Stimulated activated CD4-positive, alpha-beta T cell treated with anti-CD3 and anti-CD28 coated beads, Interleukin-1b, Interleukin-23, amount 100 ng/mL, for 4 hours (primary cell): ENCODE results near the gene DAZAP1.
"Not testable (repeated sequence)": the region's sequence is repeated elsewhere in the genome, so short reads cannot be mapped to it uniquely, and the experiment has no call there.

ENCODE experiments used
- DNase-seq, 2 donors: peaks; one replicate each; pipeline ENCODE4 v3.0.0-alpha.2; 2020; ENCODE audit warnings: low read depth in 2 of 2

Gene DAZAP1

GRCh38 chr19:1471515-1472160, 64.3 kb downstream of the DAZAP1 start:
- no peak for DNase-seq

- DNase-seq, result no peak
Observed at GRCh38 chr19:1472231-1473084, 65.1 kb downstream of the DAZAP1 start.

DNA sequence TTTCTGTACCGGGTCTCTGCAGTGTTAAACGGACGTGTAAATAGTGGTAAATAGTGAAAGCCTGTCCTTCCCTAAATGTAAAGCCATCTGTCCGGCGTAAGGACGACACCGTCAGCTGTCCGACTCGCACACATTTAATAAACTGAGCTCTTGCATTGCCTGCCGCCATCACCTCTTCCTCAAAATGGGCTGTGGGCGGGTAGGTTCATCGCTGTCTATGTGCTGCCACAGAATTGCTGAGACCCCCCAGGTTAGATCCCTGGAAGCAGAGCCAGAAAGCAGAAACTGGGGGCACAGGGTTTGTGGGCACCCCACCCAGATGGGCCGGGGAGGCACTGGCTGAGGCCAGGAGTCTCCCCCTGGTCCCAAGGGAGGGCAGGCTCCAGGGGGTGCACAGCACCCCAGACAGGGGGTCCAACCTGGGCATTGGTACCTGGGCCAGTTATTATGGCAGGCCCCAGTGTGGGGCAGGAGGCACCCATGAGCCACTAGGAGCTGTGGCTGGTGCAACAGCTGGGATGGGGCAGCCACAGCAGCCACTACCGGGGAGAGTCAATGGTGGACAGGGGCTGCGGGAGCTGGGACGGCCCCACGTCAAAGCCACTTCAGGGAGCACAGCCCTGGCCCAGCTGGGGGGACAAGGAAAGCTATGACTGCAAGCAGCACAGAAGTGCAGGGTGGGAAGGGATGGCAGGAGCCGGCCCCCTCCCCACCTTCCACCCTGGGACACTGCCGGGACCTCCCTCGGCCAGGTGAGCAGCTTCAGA, 65.9 kb downstream of the DAZAP1 start:
- no peak for DNase-seq

DNA sequence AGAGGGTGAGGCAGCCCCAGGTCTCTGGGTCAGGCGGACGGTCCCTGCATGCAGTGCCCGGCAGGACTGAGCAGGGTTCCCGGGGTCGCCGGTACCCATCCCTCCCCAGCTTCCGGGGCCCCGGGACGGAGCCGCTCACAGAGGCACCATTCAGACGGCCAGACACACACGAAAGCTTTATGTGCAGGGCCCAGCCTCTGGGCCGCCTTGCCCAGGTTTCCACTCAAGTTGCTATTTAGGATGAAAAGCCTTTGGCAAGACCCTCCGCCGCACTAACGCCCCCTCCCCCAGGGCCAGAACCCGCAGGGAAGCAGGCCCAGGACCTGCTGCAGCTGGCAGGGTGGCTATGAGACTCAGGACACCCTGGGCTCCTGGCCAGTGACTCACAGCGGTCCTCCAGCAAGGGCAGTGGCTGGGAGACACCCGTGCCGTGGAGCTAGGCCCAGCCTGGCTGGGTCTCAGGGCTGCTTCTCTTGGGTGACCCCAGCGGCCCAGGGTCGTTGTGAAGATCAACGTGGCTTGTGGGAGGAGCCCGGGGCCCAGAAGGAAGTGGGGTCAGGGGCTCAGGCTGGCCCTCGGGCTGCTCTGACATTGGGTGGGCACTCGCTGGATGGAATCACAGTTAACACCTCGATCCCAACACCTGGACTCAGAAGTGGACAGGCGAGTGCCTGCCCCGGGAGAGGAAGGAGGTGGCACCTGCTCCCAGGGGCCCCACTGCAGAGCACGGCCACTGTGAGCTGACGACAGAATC, 66.8 kb downstream of the DAZAP1 start:
- no peak for DNase-seq

GRCh38 chr19:1474765-1475351, 67.5 kb downstream of the DAZAP1 start:
- DNase-seq, result no peak

GRCh38 chr19:1475751-1476437, 68.5 kb downstream of the DAZAP1 start:
- no peak for DNase-seq

DNA sequence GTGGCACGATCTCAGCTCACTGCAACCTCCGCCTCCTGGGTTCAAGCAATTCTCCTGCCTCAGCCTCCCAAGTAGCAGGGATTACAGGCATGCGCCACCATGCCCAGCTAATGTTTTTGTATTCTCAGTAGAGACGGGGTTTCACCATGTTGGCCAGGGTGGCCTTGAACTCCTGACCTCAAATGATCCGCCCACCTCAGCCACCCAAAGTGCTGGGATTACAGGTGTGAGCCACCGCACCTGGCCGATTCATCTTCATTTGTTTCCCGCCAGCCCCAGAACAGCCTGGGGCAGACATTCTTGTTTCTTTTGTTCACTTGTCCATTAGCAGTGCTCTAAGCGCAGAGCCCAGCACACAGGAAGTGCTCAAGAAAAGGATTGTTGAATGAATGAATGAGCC, 69.7 kb downstream of the DAZAP1 start:
- not testable (repeated sequence) for DNase-seq

- DNase-seq, result peak; percentile 85 to 91
Observed at GRCh38 chr19:1478934-1479707, 71.7 kb downstream of the DAZAP1 start, which contains the start of gene C19orf25. Gene C19orf25 (minus strand): TSS chr19:1479215. CDS start chr19:1478903, 312 bp downstream.

- no peak for DNase-seq
Observed at GRCh38 chr19:1481224-1481892, 74.0 kb downstream of the DAZAP1 start.

DNA sequence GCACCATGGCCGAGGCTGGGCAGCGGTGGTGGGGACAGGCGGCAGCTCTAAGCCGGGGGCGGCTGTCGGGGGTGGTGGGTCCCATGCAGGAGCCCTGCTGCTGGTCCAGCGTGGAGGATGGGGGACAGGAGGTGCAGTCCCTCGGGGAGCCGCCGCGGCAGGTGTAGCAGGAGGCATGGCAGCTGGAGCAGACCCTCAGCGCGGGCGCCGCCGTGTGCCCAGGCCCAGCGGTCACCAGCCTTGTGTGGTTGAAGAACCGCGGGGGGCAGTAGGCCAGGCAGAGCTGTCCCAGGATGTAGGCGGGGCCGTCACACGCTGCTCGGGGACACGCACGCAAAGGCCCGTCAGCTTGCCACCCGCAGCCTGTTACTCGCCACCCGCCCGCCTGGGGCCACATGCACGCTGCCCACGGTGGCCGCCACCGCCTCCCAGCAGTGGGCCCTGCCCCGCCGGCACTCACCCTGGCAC, 74.5 kb downstream of the DAZAP1 start:
- no peak for DNase-seq

DNA sequence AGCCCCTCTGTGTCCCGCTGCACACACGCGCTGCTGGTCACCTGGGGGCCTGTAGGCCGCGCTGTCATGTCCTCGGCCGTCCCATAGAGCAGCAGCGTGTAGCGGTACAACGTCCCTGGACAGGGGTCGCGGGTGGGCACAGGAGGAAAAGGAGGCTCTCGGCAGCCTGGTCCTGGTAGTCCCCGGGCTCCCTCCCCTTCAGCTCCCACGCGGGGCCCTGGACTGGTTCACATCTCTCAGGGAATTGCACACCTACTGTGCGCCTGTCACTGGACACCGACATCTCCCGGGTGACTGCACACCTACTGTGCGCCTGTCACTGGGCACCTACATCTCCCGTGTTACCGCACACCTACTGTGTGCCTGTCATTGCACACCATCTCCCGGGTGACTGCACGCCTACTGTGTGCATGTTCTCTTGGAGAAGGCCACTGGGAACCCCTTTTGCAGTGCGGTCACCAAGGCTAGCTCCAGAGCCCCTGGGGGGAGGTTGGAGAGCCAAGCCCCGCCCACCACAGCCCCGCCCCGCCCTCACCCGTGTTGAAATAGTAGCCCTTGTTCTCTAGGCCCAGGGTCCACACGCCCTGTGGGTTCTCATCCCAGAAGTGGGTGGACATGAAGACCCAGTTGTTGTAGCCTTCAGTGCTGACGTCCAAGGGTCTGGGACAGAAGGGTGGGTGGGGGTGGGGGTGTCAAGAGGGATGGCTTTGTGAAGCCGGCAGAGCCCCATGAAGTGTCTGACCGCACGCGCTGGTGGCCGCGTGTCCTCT, 75.2 kb downstream of the DAZAP1 start:
- DNase-seq, result no peak

- no peak for DNase-seq
Observed at GRCh38 chr19:1483131-1483978, 76.0 kb downstream of the DAZAP1 start.

GRCh38 chr19:1483979-1484428, 76.6 kb downstream of the DAZAP1 start:
- no peak for DNase-seq
